ENCODE measurements around the gene TMEM259. TPM values are rescaled to one million over a fixed set of nuclear protein-coding genes. Genes with fewer than 3 reads are reported as not detected.

Gene TMEM259
- total and polyA plus RNA-seq, 8 donors: 65.9 to 448 (median 90.0) TPM

- 71 to 82% methylated on average over 9 of the region's 9 CpGs for WGBS, 2 donors
- DNase-seq (peak in 2 of 6 donors; percentile 48 to 69), FAIRE-seq (no peak), ATAC-seq (no peak)
- intact Hi-C loops (cut with DNase I): no loop called here
- H3K36me3 ChIP-seq: peaks cover 0 to 12% (median 1%) of the 10 kb centered on the region in 3 donors
- H3K4me3 ChIP-seq: no peak overlapping the region
- no peaks in the 10 kb centered on the region for H3K27me3 ChIP-seq
- H3K9me3 ChIP-seq: no peaks in the 10 kb centered on the region
- peaks cover 26 to 40% (median 34%) of the 10 kb centered on the region in 3 donors for H3K4me1 ChIP-seq
- TF ChIP-seq CTCF (IDR thresholded peaks at IDR 0.05): no peak
- H3K27ac ChIP-seq: no peak overlapping the region
Observed at GRCh38 chr19:1017906-1018305, 3.0 kb downstream of the TMEM259 start.

GRCh38 chr19:1017115-1017905 is 3.6 kb downstream of the TMEM259 start:
- Histone ChIP-seq H3K36me3 (peaks cover 0 to 18% (median 6%) of the 10 kb centered on the region in 3 donors), H3K4me3 (peak overlapping the region in 2 of 4 donors; percentile 6 to 18), H3K9me3 (no peaks in the 10 kb centered on the region), H3K27ac (peak overlapping the region in 1 of 4 donors; percentile 39), H3K27me3 (no peaks in the 10 kb centered on the region), H3K4me1 (peaks cover 26 to 40% (median 34%) of the 10 kb centered on the region in 3 donors)
- ATAC-seq: peak; percentile 27 to 63 (median 39)
- intact Hi-C loops (cut with DNase I): no loop called here
- 34% methylated on average over 24 of the region's 24 CpGs for WGBS, 2 donors
- FAIRE-seq: no peak
- DNase-seq: peak; percentile 67 to 90 (median 78)
- no peak for TF ChIP-seq CTCF (IDR thresholded peaks at IDR 0.05)

- ATAC-seq: no peak
- H3K4me1 ChIP-seq: peaks cover 26 to 40% (median 34%) of the 10 kb centered on the region in 3 donors
Observed at GRCh38 chr19:1016647-1017114, 4.2 kb downstream of the TMEM259 start.

GRCh38 chr19:1015782-1016646 is 4.9 kb downstream of the TMEM259 start:
- peaks cover 26 to 40% (median 34%) of the 10 kb centered on the region in 3 donors for H3K4me1 ChIP-seq
- FAIRE-seq: no peak
- no peaks in the 10 kb centered on the region for H3K27me3 ChIP-seq
- H3K36me3 ChIP-seq: peaks cover 0 to 31% (median 11%) of the 10 kb centered on the region in 3 donors
- 60 to 65% methylated on average over 30 to 31 of the region's 31 CpGs for WGBS, 2 donors
- no peak for TF ChIP-seq CTCF (IDR thresholded peaks at IDR 0.05)
- intact Hi-C loops (cut with DNase I): no loop called here
- no peaks in the 10 kb centered on the region for H3K9me3 ChIP-seq
- peak overlapping the region in 1 of 4 donors; percentile 6 for H3K4me3 ChIP-seq
- ATAC-seq: no peak
- no peak overlapping the region for H3K27ac ChIP-seq
- DNase-seq: peak in 2 of 6 donors; percentile 43 to 71

More at GRCh38 chr19:1016647-1017114, 4.2 kb downstream of the TMEM259 start:
- FAIRE-seq (no peak), DNase-seq (peak in 2 of 6 donors; percentile 42 to 72)
- no peaks in the 10 kb centered on the region for H3K27me3 ChIP-seq
- peak overlapping the region in 1 of 4 donors; percentile 6 for H3K4me3 ChIP-seq
- H3K9me3 ChIP-seq: no peaks in the 10 kb centered on the region
- 31 to 38% methylated on average over 12 of the region's 12 CpGs for WGBS, 2 donors
- intact Hi-C loops (cut with DNase I): no loop called here
- H3K27ac ChIP-seq: peak overlapping the region in 1 of 4 donors; percentile 39
- no peak for TF ChIP-seq CTCF (IDR thresholded peaks at IDR 0.05)
- peaks cover 0 to 24% (median 8%) of the 10 kb centered on the region in 3 donors for H3K36me3 ChIP-seq
